HepG2 (cell line): ENCODE measurements around the gene SUMO4. TPM values are rescaled to one million over a fixed set of nuclear protein-coding genes. Genes with fewer than 3 reads are reported as not detected.

Experiments used
- ATAC-seq: fragments of 200-7000 bp; cut with Tn5 transposase; 3 replicates; pipeline ENCODE4 v1.9.1; 2020; ENCODE audit warnings: mild to moderate bottlenecking, moderate library complexity
- BruUV-seq: library from RNA; stranded (reverse); fragments of 400-500 nt; replicated peaks from 2 replicates; lab custom pipeline; 2021; lab: Mats Ljungman, UMichigan
- CTCF ChIA-PET: fragments of 300-600 bp; formaldehyde crosslinking; extraction: SDS; loops from one replicate; lab custom pipeline; 2021; ENCODE audit warnings: low total read pairs, inconsistent platforms, low intra/inter-chr PET ratio; lab: Yijun Ruan, JAX
- POLR2A ChIA-PET: fragments of 350-600 bp; sonication (Branson Sonifier 250); formaldehyde crosslinking; loops from one replicate; lab custom pipeline; 2020; ENCODE audit warnings: antibody characterized with exemption, inconsistent platforms; lab: Yijun Ruan, JAX
- DNase-seq: peaks from one replicate; pipeline ENCODE4 v3.0.0-alpha.2; 2015; ENCODE audit warnings: low spot score
- FAIRE-seq: peaks from 3 replicates; lab custom pipeline; 2011; peaks lifted over from hg19 to GRCh38; lab: Jason Lieb, UNC
- H2AFZ ChIP-seq: one replicate; pipeline ENCODE4 v1.6.1; 2011; ENCODE audit warnings: low read length, inconsistent platforms
- H3K27ac ChIP-seq: fragments of 300-600 bp; 3 replicates; pipeline ENCODE4 v1.8.0; 2011; ENCODE audit warnings: mixed run types, mild to moderate bottlenecking, mixed read lengths, low read length, inconsistent platforms; ENCODE audit not compliant: insufficient read depth; ENCODE audit errors: extremely low read length
- H3K27me3 ChIP-seq, 2 experiments: fragments of 200-600 bp in 1 of 2; 2 replicates in 1 of 2; 3 replicates in 1 of 2; pipeline versions ENCODE4 v1.6.0 to v1.8.0; 2011; ENCODE audit warnings: low read length in 2 of 2, mild to moderate bottlenecking in 2 of 2, moderate library complexity in 2 of 2, inconsistent platforms in 1 of 2; ENCODE audit not compliant: insufficient read depth in 2 of 2, control insufficient read depth in 1 of 2
- H3K36me3 ChIP-seq, 2 experiments: fragments of 200-600 bp in 1 of 2; replicated peaks in 1 of 2; 2 replicates in 1 of 2; 3 replicates in 1 of 2; pipeline versions ENCODE4 v1.5.1 to v1.8.0; 2011; ENCODE audit warnings: low read length in 2 of 2, inconsistent platforms in 1 of 2; ENCODE audit not compliant: insufficient read depth in 2 of 2, control insufficient read depth in 1 of 2
- H3K4me1 ChIP-seq: 2 replicates; pipeline ENCODE4 v1.5.1; 2012; ENCODE audit warnings: low read length, inconsistent platforms; ENCODE audit not compliant: insufficient read depth
- H3K4me2 ChIP-seq: 2 replicates; pipeline ENCODE4 v1.6.0; 2011; ENCODE audit warnings: low read depth, low read length, inconsistent platforms
- H3K4me3 ChIP-seq, 3 experiments: fragments of 200-600 bp in 1 of 3; sonication (generic), shearing (Covaris generic) in 1 of 3; replicated peaks in 1 of 3; 2 replicates each; pipeline ENCODE4 v1.5.1; 2011 to 2016; ENCODE audit warnings: low read length in 3 of 3, inconsistent platforms in 2 of 3, low read depth in 2 of 3, mild to moderate bottlenecking in 2 of 3, control low read depth in 1 of 3, mixed read lengths in 1 of 3; ENCODE audit not compliant: insufficient read depth in 1 of 3
- H3K79me2 ChIP-seq: one replicate; pipeline ENCODE4 v1.6.1; 2011; ENCODE audit warnings: low read length, inconsistent platforms; ENCODE audit not compliant: insufficient read depth
- H3K9ac ChIP-seq: 2 replicates; pipeline ENCODE4 v1.6.0; 2011; ENCODE audit warnings: mild to moderate bottlenecking, low read depth, low read length, inconsistent platforms; ENCODE audit not compliant: insufficient read depth
- H3K9me3 ChIP-seq: 2 replicates; pipeline ENCODE4 v1.5.1; 2012; ENCODE audit warnings: mild to moderate bottlenecking, low read length
- H4K20me1 ChIP-seq: 2 replicates; pipeline ENCODE4 v1.6.0; 2011; ENCODE audit warnings: inconsistent platforms, mild to moderate bottlenecking, low read length, moderate library complexity; ENCODE audit not compliant: insufficient read depth
- CBX1 ChIP-seq: IDR thresholded peaks from one replicate; pipeline ENCODE4 v1.6.1; 2016; ENCODE audit warnings: antibody characterized with exemption, low read depth
- ELF4 ChIP-seq: sonication (generic); formaldehyde crosslinking; IDR thresholded peaks from 2 replicates; pipeline ENCODE4 v1.5.0; 2020; ENCODE audit warnings: missing genetic modification reagents, mild to moderate bottlenecking, moderate library complexity, borderline replicate concordance
- ESRRA ChIP-seq: sonication (generic); formaldehyde crosslinking; IDR thresholded peaks from 2 replicates; pipeline ENCODE4 v1.5.1; 2020; ENCODE audit warnings: mild to moderate bottlenecking, low read depth, missing genetic modification reagents
- ETV5 ChIP-seq: IDR thresholded peaks from 2 replicates; pipeline ENCODE4 v1.6.1; 2018; ENCODE audit warnings: missing biosample characterization, missing genetic modification reagents, inconsistent platforms, borderline replicate concordance
- MEF2D ChIP-seq: sonication (generic); formaldehyde crosslinking; IDR thresholded peaks from 2 replicates; pipeline ENCODE4 v1.5.1; 2020; ENCODE audit warnings: mild to moderate bottlenecking, missing genetic modification reagents
- MYNN ChIP-seq: sonication (generic); formaldehyde crosslinking; IDR thresholded peaks from 2 replicates; pipeline ENCODE4 v1.4.0; 2020; ENCODE audit warnings: mild to moderate bottlenecking, low read depth, missing genetic modification reagents
- SP5 ChIP-seq: IDR thresholded peaks from 2 replicates; pipeline ENCODE4 v1.6.1; 2016; ENCODE audit warnings: low read depth, borderline replicate concordance
- TARDBP ChIP-seq: sonication (generic); formaldehyde crosslinking; IDR thresholded peaks from 2 replicates; pipeline ENCODE4 v1.8.0; 2022; ENCODE audit warnings: mild to moderate bottlenecking, missing genetic modification reagents
- ZBTB42 ChIP-seq: sonication (generic); formaldehyde crosslinking; IDR thresholded peaks from 2 replicates; pipeline ENCODE4 v1.5.0; 2020; ENCODE audit warnings: mild to moderate bottlenecking, missing genetic modification reagents
- ZNF136 ChIP-seq: sonication (generic); formaldehyde crosslinking; IDR thresholded peaks from 2 replicates; pipeline ENCODE4 v1.8.1; 2022; ENCODE audit warnings: low read depth, mild to moderate bottlenecking, moderate library complexity, missing genetic modification reagents
- ZNF207 ChIP-seq: fragments of 450-650 bp; IDR thresholded peaks from 2 replicates; pipeline ENCODE4 v1.6.1; 2016; ENCODE audit warnings: antibody characterized with exemption, borderline replicate concordance
- ZNF781 ChIP-seq: sonication (generic); formaldehyde crosslinking; IDR thresholded peaks from 2 replicates; pipeline ENCODE4 v1.5.1; 2020; ENCODE audit warnings: borderline replicate concordance, mild to moderate bottlenecking, missing genetic modification reagents; ENCODE audit errors: not compliant biosample characterization
- WGBS: methylation state at CpG from one replicate; pipeline ENCODE4 v1.1.6; 2017; ENCODE audit warnings: low lambda C conversion rate; 5-methylcytosine and 5-hydroxymethylcytosine counted together
- in situ Hi-C: cut with HindIII; loops from 2 replicates; pipeline ENCODE4 v1.10.0; 2017; ENCODE audit warnings: low pct_unique_long_range_greater_than_20kb; ENCODE audit not compliant: extremely low pct_ligation_motif_present
- intact Hi-C: fragments of 100-400 bp; cut with micrococcal nuclease; formaldehyde crosslinking; loops from one replicate; pipeline ENCODE4 v1.10.0; 2022; ENCODE audit not compliant: unreplicated experiment
- polyA plus RNA-seq, 8 experiments: library from polyadenylated mRNA; depleted of rRNA in 3 of 8; stranded (reverse) in 7 of 8; unstranded in 1 of 8; fragments of >200 nt; fragmentation: Illumina TruSeq in 4 of 8; extraction: Trizol in 4 of 8; gene quantifications; 2 replicates each; pipeline versions ENCODE4 v1.2.1 to v1.2.3, GENCODE V29; 2011 to 2016; ENCODE audit warnings: low read depth in 4 of 8, missing spikeins in 1 of 8, mixed read lengths in 1 of 8; ENCODE audit not compliant: insufficient read depth in 1 of 8
- total RNA-seq, 5 experiments: library from RNA; depleted of rRNA; stranded (reverse); fragments of >200 nt; fragmentation: Illumina TruSeq; extraction: Trizol; gene quantifications; 2 replicates each; pipeline ENCODE4 v1.2.3, GENCODE V29; 2016; ENCODE audit warnings: low read depth in 1 of 5
- TF ChIP-seq, protein P1 (sequence below): fragments of 450-650 bp; IDR thresholded peaks from 2 replicates; pipeline ENCODE4 v1.6.1; 2017
- TF ChIP-seq, protein P2 (sequence below): sonication (generic); formaldehyde crosslinking; IDR thresholded peaks from 2 replicates; pipeline ENCODE4 v1.4.0; 2020; ENCODE audit warnings: mild to moderate bottlenecking, missing genetic modification reagents, borderline replicate concordance

Gene SUMO4
- total and polyA plus RNA-seq, 2 of the 13 experiments (the other 11 are each of a cell fraction or from before 2014, with no cell fraction given) = 0.22 to 1.2 TPM

DNA sequence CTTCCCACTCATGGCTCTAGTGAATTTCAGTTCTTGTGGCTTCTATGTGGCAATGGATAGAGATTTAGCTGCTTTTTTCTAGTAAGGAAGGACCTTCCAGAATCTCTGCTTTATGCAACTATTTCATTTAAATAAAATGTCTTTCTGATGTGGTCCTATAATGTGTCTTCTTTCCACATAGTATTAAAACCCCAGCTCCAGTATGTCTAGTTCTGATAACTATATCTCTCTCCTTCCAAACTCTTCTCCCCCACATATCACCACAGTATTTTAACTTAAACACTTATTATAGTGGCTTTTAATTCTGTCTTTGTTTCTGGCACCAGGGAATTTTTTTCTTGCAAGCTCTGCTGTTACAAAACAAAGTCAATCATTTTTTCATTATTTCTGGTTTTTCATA is 40.6 kb upstream of the SUMO4 start:
- H3K4me3 ChIP-seq = no peak overlapping the region
- H2AFZ ChIP-seq = no peak overlapping the region
- in situ Hi-C loops = no loop called here
- intact Hi-C loops = no loop called here
- H3K27ac ChIP-seq = no peak overlapping the region
- POLR2A ChIA-PET = no interaction called here
- H4K20me1 ChIP-seq = peaks cover 10% of the 10 kb centered on the region
- H3K9ac ChIP-seq = no peak overlapping the region
- ATAC-seq (no peak), DNase-seq (no peak), FAIRE-seq (no peak)
- H3K9me3 ChIP-seq = no peaks in the 10 kb centered on the region
- no peaks in the 10 kb centered on the region; a peak in 1 of 5 replicates for H3K36me3 ChIP-seq
- BruUV-seq = no TSS peak
- H3K79me2 ChIP-seq = peaks cover 69% of the 10 kb centered on the region
- H3K27me3 ChIP-seq = no peaks in the 10 kb centered on the region
- H3K4me2 ChIP-seq = no peak overlapping the region
- CTCF ChIA-PET = no interaction called here
- no peak for TF ChIP-seq ETV5 (CRISPR knock-in tag)
- TF ChIP-seq ZBTB42 = no peak
- TF ChIP-seq TARDBP (CRISPR knock-in tag) = no peak
- no peak for TF ChIP-seq ELF4 (CRISPR knock-in tag)
- no peak for TF ChIP-seq ESRRA (CRISPR knock-in tag)
- peaks cover 8% of the 10 kb centered on the region for H3K4me1 ChIP-seq

DNA sequence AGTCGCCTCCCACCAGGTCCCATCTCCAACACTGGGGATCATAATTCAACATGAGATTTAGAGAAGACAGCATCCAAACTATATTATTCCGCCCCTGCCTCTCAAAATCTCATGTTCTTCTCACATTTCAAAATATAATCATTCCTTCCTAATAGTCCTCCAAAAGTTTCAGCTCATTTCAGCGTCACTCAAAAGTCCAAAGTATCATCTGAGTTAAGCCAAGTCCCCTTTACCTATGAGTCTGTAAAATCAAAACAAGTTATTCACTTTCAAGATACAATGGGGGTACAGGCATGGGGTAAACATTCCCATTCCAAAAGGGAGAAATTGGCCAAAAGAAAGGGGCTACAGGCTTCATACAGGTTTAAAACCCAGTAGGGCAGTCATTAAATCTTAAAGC is 39.5 kb upstream of the SUMO4 start:
- TF ChIP-seq, protein P1, sequence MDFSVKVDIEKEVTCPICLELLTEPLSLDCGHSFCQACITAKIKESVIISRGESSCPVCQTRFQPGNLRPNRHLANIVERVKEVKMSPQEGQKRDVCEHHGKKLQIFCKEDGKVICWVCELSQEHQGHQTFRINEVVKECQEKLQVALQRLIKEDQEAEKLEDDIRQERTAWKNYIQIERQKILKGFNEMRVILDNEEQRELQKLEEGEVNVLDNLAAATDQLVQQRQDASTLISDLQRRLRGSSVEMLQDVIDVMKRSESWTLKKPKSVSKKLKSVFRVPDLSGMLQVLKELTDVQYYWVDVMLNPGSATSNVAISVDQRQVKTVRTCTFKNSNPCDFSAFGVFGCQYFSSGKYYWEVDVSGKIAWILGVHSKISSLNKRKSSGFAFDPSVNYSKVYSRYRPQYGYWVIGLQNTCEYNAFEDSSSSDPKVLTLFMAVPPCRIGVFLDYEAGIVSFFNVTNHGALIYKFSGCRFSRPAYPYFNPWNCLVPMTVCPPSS = no peak
- TF ChIP-seq CBX1 (no peak), ZNF781 (no peak), MYNN (CRISPR knock-in tag) (no peak), ZNF207 (no peak), ZNF136 (CRISPR knock-in tag) (no peak), MEF2D (CRISPR knock-in tag) (no peak), SP5 (CRISPR knock-in tag) (no peak)
- TF ChIP-seq, protein P2, sequence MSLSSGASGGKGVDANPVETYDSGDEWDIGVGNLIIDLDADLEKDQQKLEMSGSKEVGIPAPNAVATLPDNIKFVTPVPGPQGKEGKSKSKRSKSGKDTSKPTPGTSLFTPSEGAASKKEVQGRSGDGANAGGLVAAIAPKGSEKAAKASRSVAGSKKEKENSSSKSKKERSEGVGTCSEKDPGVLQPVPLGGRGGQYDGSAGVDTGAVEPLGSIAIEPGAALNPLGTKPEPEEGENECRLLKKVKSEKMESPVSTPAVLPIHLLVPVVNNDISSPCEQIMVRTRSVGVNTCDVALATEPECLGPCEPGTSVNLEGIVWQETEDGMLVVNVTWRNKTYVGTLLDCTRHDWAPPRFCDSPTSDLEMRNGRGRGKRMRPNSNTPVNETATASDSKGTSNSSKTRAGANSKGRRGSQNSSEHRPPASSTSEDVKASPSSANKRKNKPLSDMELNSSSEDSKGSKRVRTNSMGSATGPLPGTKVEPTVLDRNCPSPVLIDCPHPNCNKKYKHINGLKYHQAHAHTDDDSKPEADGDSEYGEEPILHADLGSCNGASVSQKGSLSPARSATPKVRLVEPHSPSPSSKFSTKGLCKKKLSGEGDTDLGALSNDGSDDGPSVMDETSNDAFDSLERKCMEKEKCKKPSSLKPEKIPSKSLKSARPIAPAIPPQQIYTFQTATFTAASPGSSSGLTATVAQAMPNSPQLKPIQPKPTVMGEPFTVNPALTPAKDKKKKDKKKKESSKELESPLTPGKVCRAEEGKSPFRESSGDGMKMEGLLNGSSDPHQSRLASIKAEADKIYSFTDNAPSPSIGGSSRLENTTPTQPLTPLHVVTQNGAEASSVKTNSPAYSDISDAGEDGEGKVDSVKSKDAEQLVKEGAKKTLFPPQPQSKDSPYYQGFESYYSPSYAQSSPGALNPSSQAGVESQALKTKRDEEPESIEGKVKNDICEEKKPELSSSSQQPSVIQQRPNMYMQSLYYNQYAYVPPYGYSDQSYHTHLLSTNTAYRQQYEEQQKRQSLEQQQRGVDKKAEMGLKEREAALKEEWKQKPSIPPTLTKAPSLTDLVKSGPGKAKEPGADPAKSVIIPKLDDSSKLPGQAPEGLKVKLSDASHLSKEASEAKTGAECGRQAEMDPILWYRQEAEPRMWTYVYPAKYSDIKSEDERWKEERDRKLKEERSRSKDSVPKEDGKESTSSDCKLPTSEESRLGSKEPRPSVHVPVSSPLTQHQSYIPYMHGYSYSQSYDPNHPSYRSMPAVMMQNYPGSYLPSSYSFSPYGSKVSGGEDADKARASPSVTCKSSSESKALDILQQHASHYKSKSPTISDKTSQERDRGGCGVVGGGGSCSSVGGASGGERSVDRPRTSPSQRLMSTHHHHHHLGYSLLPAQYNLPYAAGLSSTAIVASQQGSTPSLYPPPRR (CRISPR knock-in tag) = no peak
- H3K4me2 ChIP-seq = no peak overlapping the region
- no TSS peak for BruUV-seq
- FAIRE-seq (no peak), DNase-seq (no peak), ATAC-seq (no peak)
- no peak overlapping the region for H3K9ac ChIP-seq
- no peak overlapping the region for H3K4me3 ChIP-seq
- no peaks in the 10 kb centered on the region for H3K9me3 ChIP-seq
- intact Hi-C loops (no loop called here), in situ Hi-C loops (no loop called here)
- no peak overlapping the region for H3K27ac ChIP-seq
- H4K20me1 ChIP-seq = peaks cover 9% of the 10 kb centered on the region
- CTCF ChIA-PET = no interaction called here
- H3K79me2 ChIP-seq = peaks cover 73% of the 10 kb centered on the region
- H3K4me1 ChIP-seq = peaks cover 13% of the 10 kb centered on the region
- 90% methylated on average over 3 of the region's 3 CpGs for WGBS
- H2AFZ ChIP-seq = no peak overlapping the region
- POLR2A ChIA-PET = no interaction called here
- H3K36me3 ChIP-seq = no peaks in the 10 kb centered on the region; a peak in 1 of 5 replicates
- H3K27me3 ChIP-seq = no peaks in the 10 kb centered on the region
